ENCODE data around the gene THUMPD2.

GRCh38 chr2:39723497-39723896 is 55.6 kb downstream of the THUMPD2 start:
- TF ChIP-seq CTCF (IDR thresholded peaks at IDR 0.05 in 4 of 5, conservative IDR thresholded peaks at IDR 0.05 in 1 of 5) (no peak), POLR2A (IDR thresholded peaks at IDR 0.05) (no peak)

Measured in gastrocnemius medialis (tissue), 4 donors.